ENCODE measurements around the gene KSR2.

Gene KSR2

DNA sequence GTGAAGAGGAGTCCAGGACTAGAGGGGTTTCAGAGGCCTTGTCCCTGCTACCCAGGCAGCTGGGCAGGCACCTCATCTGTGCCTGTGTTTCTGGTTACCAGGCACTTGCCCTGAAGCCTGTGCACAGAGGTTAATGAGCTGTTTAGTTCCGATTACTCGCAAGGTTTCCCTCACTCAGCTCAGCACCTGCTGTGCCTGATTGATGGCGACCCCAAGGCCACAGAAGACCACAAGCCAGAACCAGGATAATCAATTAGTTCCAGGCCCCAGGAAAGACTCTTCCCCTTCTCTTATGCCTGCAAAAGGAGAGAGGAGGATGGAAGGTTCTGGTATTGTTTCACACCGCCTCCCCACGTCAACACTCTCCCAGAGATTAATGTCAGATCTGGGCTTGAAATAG lies 518.6 kb downstream of the KSR2 start:
- TF ChIP-seq, protein P1, sequence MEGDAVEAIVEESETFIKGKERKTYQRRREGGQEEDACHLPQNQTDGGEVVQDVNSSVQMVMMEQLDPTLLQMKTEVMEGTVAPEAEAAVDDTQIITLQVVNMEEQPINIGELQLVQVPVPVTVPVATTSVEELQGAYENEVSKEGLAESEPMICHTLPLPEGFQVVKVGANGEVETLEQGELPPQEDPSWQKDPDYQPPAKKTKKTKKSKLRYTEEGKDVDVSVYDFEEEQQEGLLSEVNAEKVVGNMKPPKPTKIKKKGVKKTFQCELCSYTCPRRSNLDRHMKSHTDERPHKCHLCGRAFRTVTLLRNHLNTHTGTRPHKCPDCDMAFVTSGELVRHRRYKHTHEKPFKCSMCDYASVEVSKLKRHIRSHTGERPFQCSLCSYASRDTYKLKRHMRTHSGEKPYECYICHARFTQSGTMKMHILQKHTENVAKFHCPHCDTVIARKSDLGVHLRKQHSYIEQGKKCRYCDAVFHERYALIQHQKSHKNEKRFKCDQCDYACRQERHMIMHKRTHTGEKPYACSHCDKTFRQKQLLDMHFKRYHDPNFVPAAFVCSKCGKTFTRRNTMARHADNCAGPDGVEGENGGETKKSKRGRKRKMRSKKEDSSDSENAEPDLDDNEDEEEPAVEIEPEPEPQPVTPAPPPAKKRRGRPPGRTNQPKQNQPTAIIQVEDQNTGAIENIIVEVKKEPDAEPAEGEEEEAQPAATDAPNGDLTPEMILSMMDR (IDR thresholded peaks at IDR 0.05; ENCODE audit: low read depth, low read length, missing control alignments) = no peak
- H3K4me3 ChIP-seq (replicated peaks; ENCODE audit: low read depth, low read length) = no peak overlapping the region
- no peak for DNase-seq (ENCODE audit: extremely low read depth, low read depth)

- H3K4me3 ChIP-seq (replicated peaks; ENCODE audit: low read depth, low read length) = no peak overlapping the region
- TF ChIP-seq, protein P1 (IDR thresholded peaks at IDR 0.05; ENCODE audit: low read depth, low read length, missing control alignments) = no peak
- no peak for DNase-seq (ENCODE audit: extremely low read depth, low read depth)
These were observed 521.0 kb downstream of the KSR2 start for GRCh38 chr12:117447665-117448366.

GRCh38 chr12:117444781-117445180 lies 524.0 kb downstream of the KSR2 start:
- no peak for DNase-seq (ENCODE audit: extremely low read depth, low read depth)
- TF ChIP-seq, protein P1 (IDR thresholded peaks at IDR 0.05; ENCODE audit: low read depth, low read length, missing control alignments) = no peak
- no peak overlapping the region for H3K4me3 ChIP-seq (replicated peaks; ENCODE audit: low read depth, low read length)

DNA sequence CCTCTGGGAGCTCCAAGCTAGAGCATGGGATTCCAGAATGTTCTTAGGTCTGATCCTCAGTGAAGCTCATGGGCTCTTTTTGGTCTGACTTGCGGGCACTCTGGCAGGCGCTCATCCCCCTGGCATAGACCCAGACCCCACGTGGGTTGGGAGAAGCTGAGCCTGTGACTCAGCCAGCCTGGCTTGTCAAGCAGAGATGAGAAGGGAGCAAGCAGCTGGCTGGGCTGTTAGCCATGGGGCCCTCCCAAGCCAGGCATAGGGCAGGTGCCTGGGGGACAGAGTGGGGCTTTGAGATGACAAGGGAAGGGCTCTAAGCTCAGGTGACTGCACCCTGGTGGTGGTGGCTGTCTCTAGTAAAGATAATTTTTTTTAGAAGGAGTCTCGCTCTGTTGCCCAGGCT lies 527.0 kb downstream of the KSR2 start:
- no peak overlapping the region for H3K4me3 ChIP-seq (replicated peaks; ENCODE audit: low read depth, low read length)
- no peak for DNase-seq (ENCODE audit: extremely low read depth, low read depth)
- TF ChIP-seq, protein P1 (IDR thresholded peaks at IDR 0.05; ENCODE audit: low read depth, low read length, missing control alignments) = no peak

- no peak for DNase-seq (ENCODE audit: extremely low read depth, low read depth)
- H3K4me3 ChIP-seq (replicated peaks; ENCODE audit: low read depth, low read length) = no peak overlapping the region
- TF ChIP-seq, protein P1 (IDR thresholded peaks at IDR 0.05; ENCODE audit: low read depth, low read length, missing control alignments) = no peak
These were observed 528.4 kb downstream of the KSR2 start for GRCh38 chr12:117440384-117440783.

DNA sequence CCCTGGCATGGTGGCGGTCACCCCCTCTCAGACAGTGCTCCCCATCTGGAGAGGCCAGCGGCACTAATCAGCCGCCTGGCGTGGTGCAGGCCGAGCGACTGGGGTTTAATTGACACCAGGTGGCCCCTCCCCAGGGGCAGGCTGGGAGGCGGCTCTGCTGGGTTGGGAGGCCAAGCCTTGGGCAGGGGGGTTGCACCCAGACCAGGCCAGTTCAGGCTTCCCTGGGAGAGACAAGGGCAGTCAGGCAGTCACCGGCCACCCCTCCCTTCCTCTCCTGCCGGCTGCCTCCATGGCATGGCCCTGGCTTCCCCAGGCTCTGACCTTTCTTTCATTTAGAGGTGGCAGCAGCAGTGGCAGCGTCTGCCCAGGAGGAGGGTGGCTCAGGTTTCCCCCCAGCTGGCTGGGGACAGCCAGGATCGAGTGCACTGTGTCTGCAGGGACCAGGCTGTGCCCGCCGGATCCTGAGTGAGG lies 529.2 kb downstream of the KSR2 start:
- no peak overlapping the region for H3K4me3 ChIP-seq (replicated peaks; ENCODE audit: low read depth, low read length)
- no peak for DNase-seq (ENCODE audit: extremely low read depth, low read depth)
- TF ChIP-seq, protein P1 (IDR thresholded peaks at IDR 0.05; ENCODE audit: low read depth, low read length, missing control alignments) = no peak

- no peak overlapping the region for H3K4me3 ChIP-seq (replicated peaks; ENCODE audit: low read depth, low read length)
- TF ChIP-seq, protein P1 (IDR thresholded peaks at IDR 0.05; ENCODE audit: low read depth, low read length, missing control alignments) = no peak
- no peak for DNase-seq (ENCODE audit: extremely low read depth, low read depth)
These were observed 530.0 kb downstream of the KSR2 start for GRCh38 chr12:117438809-117439208.

All from HFF-Myc (cell line).